WTC11 (cell line): ENCODE results near the gene GDNF.

Experiments used
- CREM ChIP-seq: sonication (generic); formaldehyde crosslinking; IDR thresholded peaks from 2 replicates; pipeline ENCODE4 v1.8.1; 2022; ENCODE audit warnings: mild to moderate bottlenecking, missing genetic modification reagents, moderate library complexity
- CTCF ChIP-seq: fragments of 200-600 bp; IDR thresholded peaks from 2 replicates; pipeline ENCODE4 v1.8.0; 2022; ENCODE audit warnings: antibody characterized with exemption
- ELF4 ChIP-seq: sonication (generic); formaldehyde crosslinking; IDR thresholded peaks from 2 replicates; pipeline ENCODE4 v1.8.1; 2022; ENCODE audit warnings: low read depth, mild to moderate bottlenecking, moderate library complexity, missing genetic modification reagents
- JUN ChIP-seq: sonication (generic); formaldehyde crosslinking; IDR thresholded peaks from 2 replicates; pipeline ENCODE4 v1.8.0; 2023; ENCODE audit warnings: mild to moderate bottlenecking, missing genetic modification reagents

- no peak for TF ChIP-seq JUN (CRISPR knock-in tag)
- no peak for TF ChIP-seq CREM
- TF ChIP-seq ELF4 (CRISPR knock-in tag), result no peak
- TF ChIP-seq CTCF, result no peak
Measured at GRCh38 chr5:37767251-37767650, 72.6 kb downstream of the GDNF start.
